Right atrium auricular region (tissue), 2 donors: ENCODE measurements around the gene WWP2. TPM values are rescaled to one million over a fixed set of nuclear protein-coding genes. Genes with fewer than 3 reads are reported as not detected.
A peak's percentile ranks its signal among the peaks of the same experiment; 100 is the strongest.

Experiments
- DNase-seq: peaks from one replicate; pipeline ENCODE4 v3.0.0-alpha.2; 2019; ENCODE audit warnings: low spot score
- H3K27ac ChIP-seq, 2 donors: fragments of 200-600 bp; sonication (generic); 1 replicate in 1 of 2; 2 replicates in 1 of 2; pipeline ENCODE4 v1.5.1; 2016 to 2019
- H3K27me3 ChIP-seq, 2 donors: fragments of 200-600 bp; sonication (generic); one replicate each; pipeline versions ENCODE4 v1.5.1 to v1.6.0; 2017 to 2019
- H3K36me3 ChIP-seq: fragments of 200-600 bp; sonication (generic); one replicate; pipeline ENCODE4 v1.5.1; 2016
- H3K4me1 ChIP-seq, 2 donors: fragments of 200-600 bp; sonication (generic); one replicate each; pipeline versions ENCODE4 v1.5.1 to v1.6.0; 2017 to 2019
- H3K4me3 ChIP-seq, 2 donors: fragments of 200-600 bp; sonication (generic); 1 replicate in 1 of 2; 2 replicates in 1 of 2; pipeline ENCODE4 v1.5.1; 2017 to 2019; ENCODE audit warnings: mild to moderate bottlenecking in 1 of 2, moderate library complexity in 1 of 2
- H3K9me3 ChIP-seq, 2 donors: fragments of 200-600 bp; sonication (generic); one replicate each; pipeline ENCODE4 v1.5.1; 2019
- total RNA-seq, 2 donors: library from RNA; depleted of rRNA; stranded (reverse); fragments of >200 nt; gene quantifications; one replicate each; pipeline ENCODE4 v1.1.0, GENCODE V29; 2016
- TF ChIP-seq, protein P1 (sequence below), 2 donors: fragments of 200-600 bp; sonication (generic); IDR thresholded peaks; one replicate each; pipeline ENCODE4 v1.5.1; 2019; ENCODE audit warnings: antibody characterized with exemption in 2 of 2

Gene WWP2
- total RNA-seq, 2 donors from 2014 or later: 16.1 to 21.2 TPM

DNA sequence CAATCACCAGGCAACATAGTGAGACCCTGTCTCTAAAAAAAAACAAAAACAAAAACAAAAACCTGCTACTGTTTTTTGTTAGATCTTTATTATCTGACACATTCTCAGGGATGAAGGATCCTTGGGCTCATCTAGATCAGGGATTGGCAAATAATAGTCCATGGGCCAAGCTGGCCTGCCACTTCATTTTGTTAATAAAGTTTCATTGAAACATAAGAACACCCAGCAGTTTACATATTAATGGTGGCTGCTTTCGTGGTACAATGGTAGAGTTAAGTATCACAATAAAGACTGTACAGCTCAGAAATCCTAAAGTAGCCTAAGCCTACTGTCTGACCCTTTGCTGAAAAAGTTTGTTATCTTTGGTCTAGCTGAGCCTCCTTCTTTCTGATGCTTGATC is 156.1 kb downstream of the WWP2 start:
- TF ChIP-seq, protein P1, sequence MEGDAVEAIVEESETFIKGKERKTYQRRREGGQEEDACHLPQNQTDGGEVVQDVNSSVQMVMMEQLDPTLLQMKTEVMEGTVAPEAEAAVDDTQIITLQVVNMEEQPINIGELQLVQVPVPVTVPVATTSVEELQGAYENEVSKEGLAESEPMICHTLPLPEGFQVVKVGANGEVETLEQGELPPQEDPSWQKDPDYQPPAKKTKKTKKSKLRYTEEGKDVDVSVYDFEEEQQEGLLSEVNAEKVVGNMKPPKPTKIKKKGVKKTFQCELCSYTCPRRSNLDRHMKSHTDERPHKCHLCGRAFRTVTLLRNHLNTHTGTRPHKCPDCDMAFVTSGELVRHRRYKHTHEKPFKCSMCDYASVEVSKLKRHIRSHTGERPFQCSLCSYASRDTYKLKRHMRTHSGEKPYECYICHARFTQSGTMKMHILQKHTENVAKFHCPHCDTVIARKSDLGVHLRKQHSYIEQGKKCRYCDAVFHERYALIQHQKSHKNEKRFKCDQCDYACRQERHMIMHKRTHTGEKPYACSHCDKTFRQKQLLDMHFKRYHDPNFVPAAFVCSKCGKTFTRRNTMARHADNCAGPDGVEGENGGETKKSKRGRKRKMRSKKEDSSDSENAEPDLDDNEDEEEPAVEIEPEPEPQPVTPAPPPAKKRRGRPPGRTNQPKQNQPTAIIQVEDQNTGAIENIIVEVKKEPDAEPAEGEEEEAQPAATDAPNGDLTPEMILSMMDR (IDR thresholded peaks at IDR 0.05): no peak
- Histone ChIP-seq H3K36me3 (no peaks in the 10 kb centered on the region), H3K4me1 (peaks cover 0 to 11% of the 10 kb centered on the region in 2 donors), H3K4me3 (no peak overlapping the region), H3K9me3 (no peaks in the 10 kb centered on the region), H3K27ac (peak overlapping the region; percentile 46 to 70), H3K27me3 (no peaks in the 10 kb centered on the region)
- DNase-seq: no peak

DNA sequence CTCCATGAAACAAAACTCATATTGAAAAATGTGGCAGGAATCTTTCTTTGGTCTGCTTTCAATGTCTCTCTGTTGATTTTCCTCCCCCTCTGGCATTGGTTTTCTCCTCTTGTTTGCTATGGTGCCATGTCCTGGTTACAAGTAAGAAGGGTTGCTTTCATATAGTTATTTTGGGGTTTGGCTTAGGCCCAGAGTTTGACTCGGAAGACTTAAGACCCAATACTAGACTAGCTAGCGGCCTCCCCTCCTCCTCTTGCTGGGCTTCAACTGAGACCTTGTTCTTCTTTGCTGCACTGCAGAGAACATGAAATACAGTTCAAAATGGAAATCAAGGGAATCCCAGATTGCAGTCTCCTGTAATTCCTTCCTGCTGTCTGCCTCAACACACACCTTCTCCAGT is 159.0 kb downstream of the WWP2 start:
- Histone ChIP-seq H3K9me3 (no peaks in the 10 kb centered on the region), H3K4me1 (peaks cover 0 to 34% of the 10 kb centered on the region in 2 donors), H3K4me3 (no peak overlapping the region), H3K27me3 (no peaks in the 10 kb centered on the region), H3K27ac (no peak overlapping the region), H3K36me3 (no peaks in the 10 kb centered on the region)
- TF ChIP-seq, protein P1 (IDR thresholded peaks at IDR 0.05): no peak
- no peak for DNase-seq

DNA sequence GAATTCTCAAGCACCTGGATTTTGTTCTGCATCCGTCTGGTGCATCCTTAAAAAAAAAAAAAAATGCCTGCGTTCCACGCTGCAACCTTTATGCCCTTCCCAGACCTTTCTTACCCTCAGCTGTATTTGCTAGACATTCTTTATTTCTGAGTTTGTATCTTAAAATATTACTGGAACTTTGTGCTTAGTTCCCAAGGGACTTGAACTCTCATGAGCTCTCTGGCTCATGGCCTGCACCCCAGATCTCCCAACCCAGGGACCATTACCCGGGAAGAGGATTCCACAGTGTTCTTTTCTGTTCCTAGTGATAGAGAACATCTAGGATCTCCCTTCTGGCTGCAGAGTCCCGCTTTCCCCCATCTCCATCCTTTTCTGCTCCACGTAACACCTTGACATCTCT is 160.1 kb downstream of the WWP2 start:
- H3K9me3 ChIP-seq: no peaks in the 10 kb centered on the region
- H3K27me3 ChIP-seq: no peaks in the 10 kb centered on the region
- H3K4me3 ChIP-seq: no peak overlapping the region
- TF ChIP-seq, protein P1 (IDR thresholded peaks at IDR 0.05): no peak
- H3K4me1 ChIP-seq: peaks cover 0 to 44% of the 10 kb centered on the region in 2 donors
- H3K36me3 ChIP-seq: no peaks in the 10 kb centered on the region
- H3K27ac ChIP-seq: no peak overlapping the region
- no peak for DNase-seq

DNA sequence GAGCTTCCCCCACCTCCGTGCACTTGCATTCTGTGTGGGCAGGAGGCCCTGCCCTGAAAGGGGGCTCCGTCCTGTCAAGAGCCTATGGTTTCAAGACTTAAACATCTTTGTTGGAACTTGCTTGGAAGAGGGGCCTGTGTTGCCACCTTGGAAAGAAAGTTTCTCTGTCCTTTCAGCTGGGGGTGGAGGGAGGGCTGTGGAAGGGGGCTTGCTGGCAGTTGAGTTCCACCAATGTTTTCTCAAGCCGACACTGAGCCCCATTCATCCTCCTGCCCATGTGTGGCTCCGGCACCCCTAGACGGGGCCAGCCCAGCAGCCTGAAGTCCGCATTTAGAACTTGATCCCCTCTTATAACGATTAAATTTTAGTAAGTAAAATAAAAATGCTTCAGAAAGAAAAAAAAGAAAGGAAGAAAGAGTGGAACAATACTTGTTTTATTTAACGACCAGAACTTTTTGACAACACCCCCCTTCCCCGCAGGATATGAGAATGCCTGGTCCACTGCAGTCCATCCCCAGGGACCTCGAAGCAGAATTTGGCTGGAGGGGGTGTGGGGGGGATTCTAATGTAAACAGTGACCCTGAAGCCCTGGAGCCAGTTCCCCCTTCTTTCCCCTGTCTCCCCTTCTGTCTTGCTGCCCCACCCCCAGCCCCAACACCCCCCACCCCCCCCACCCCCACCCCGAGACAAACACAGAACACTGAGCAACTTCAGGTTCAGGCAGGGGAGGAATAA is 162.1 kb downstream of the WWP2 start:
- TF ChIP-seq, protein P1 (IDR thresholded peaks at IDR 0.05): no peak
- H3K27ac ChIP-seq: peak overlapping the region; percentile 74 to 87
- no peaks in the 10 kb centered on the region for H3K9me3 ChIP-seq
- DNase-seq: no peak
- H3K27me3 ChIP-seq: no peaks in the 10 kb centered on the region
- peak overlapping the region in 1 of 2 donors; percentile 35 for H3K4me3 ChIP-seq
- H3K36me3 ChIP-seq: no peaks in the 10 kb centered on the region
- H3K4me1 ChIP-seq: peaks cover 0 to 62% of the 10 kb centered on the region in 2 donors

DNA sequence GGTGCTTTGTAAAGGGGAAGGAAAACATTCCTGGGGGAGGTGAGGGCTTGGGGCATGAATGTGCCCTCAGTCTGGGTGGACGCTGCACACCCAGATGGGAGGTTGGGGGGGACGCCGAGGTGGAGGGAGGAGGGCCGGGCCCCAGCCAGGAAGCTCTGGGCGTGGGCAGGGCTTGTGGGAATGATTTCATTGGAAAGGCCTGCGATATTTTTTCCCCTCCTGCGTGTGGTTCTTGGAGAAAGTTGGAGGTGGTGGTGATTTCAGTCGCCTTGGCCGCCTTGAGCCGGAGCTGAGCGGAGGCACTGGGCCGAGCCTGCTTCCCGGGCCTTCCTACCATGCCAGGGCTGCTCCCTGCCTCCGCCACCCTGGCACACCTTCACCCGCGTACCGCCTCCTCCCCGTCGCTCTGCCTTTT is 162.7 kb downstream of the WWP2 start:
- Histone ChIP-seq H3K9me3 (no peaks in the 10 kb centered on the region), H3K36me3 (no peaks in the 10 kb centered on the region), H3K27ac (peak overlapping the region; percentile 74 to 87), H3K27me3 (no peaks in the 10 kb centered on the region), H3K4me1 (peaks cover 0 to 63% of the 10 kb centered on the region in 2 donors), H3K4me3 (peak overlapping the region; percentile 20 to 35)
- peak; percentile 84 for DNase-seq
- TF ChIP-seq, protein P1 (IDR thresholded peaks at IDR 0.05): no peak
